HG03460 (cell line): ENCODE data around the gene FHIT.

Source experiments
- ATAC-seq: cut with Tn5 transposase; IDR thresholded peaks from one replicate; pipeline ENCODE4 v1.9.1; 2021; ENCODE audit not compliant: unreplicated experiment

The FHIT gene

DNA sequence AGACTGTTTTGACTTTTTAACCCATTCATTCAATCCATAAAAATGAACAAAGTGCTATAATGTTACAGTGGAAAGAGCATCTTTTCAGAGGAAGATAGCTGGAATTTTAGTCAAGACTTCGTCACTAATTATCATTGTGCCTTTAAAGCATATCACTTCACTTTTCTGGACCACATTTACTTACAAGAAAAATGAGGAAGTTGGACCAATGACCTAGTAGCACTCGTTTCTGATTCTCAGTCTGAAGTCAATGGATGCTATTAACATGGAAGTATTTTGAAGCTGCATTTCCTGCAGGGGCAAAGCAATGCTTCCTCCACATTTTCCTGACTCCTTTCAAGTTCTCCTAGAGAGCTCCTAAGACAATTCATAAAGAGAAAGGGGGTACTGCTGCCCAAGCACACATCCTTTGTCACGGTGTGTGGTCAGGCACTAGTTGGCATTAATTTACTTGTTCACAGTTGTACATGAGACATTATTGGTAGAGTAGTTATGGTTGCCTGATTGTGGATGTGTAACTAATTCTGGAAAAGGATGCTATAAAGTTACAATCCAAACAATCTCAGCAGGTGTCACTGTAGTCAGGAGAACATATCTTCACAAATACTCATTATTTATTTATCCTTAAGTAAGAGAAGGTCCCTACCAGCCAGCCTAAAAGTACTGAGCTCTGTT lies 1049.1 kb downstream of the FHIT start:
- no peak for ATAC-seq

DNA sequence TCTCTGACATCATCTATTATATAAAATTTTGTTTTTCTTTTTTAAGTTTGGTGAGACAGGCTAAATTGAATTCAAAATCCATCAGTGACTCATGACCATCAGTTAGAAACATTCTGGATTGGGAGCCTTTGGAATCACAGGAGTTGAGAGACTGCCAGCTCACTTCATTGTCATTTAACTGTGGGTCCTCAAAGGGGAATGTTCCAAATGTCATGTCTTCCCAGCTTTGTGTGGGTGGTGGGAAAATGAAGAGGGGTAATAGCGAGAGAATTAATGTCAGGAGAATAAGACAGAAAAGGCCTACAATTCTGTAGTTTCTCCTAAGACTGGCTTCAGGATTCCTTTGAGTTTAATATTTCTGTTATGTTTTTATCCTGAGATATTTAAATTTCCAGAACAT lies 1051.9 kb downstream of the FHIT start:
- no peak for ATAC-seq

DNA sequence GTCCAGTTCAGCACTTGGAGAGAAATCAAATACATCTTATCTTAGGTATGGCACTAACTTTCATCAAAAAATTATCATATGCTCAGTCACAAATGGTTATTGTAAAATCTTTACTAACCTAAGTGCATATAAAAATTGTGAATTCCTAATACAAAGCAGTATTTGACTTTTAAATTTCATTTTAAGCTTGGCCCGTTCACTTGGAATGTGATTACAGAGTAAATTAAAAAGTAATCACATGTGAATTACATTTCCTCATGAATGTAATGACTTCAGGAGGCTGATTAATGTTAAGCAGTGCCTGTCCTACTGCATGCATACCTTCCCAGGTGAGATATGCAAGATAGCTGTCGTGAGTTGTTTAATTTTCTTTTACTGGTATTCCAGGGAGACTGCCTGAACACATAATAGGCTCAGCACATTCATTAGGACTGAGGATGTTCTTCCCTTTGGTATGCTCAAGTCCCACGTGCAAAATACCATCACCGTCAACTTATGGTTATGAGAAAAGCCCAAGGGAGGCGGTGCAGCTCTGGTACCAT lies 1053.0 kb downstream of the FHIT start:
- no peak for ATAC-seq

DNA sequence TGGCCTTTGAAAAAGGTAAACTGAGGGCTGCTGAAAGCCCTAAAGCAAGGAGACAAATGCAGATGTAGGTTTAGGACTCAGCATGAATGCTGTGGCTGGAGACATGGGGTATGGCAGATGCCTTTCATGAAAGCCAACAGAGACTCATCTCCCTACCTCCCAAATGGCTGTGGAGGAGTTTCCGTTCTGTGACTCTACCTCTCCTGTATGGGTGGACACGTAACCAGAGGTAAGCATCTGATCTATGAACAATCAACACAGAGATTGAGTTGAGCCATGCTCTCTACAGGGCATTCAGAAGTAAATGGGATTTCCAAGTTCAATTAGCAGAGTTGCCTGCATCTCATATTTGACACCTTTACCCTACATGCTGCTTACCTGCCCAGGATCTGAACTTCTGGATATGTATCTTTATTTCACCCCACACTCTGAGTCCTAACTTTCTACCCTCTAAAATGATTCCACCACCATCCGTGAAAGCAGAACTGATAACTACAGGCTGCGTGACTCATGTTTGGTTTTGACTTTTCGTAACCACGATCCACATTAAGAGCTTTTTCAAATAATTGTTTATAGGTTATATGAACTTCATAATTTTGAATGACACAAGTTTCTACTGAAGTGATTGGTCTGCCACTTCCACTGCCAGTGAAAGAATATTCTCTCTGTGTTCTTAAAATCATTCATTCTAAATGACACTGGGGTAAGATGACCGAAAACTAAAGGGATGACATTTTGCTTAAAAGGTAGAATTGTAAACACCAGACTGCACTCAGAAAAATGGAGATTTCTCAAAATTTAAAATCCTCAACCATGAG lies 1058.7 kb downstream of the FHIT start:
- no peak for ATAC-seq

DNA sequence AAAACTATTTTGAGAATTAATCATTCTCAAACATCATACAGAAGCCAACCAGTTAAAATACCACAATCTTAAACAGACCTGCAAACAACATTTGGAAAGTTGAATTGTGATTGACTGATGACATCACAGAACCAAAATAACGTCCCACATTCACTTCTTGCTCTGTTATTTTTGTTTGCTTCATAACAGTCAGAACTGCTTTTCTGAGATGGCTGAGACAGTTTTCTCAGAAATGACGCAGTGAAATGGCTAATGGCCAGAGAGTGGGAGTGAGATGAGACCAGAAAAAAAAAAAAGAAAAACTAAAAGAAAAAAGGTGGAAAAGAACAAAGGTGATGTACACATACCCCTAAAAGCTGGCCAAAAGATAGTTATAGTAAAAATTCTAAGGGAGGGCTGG lies 1061.2 kb downstream of the FHIT start:
- no peak for ATAC-seq

DNA sequence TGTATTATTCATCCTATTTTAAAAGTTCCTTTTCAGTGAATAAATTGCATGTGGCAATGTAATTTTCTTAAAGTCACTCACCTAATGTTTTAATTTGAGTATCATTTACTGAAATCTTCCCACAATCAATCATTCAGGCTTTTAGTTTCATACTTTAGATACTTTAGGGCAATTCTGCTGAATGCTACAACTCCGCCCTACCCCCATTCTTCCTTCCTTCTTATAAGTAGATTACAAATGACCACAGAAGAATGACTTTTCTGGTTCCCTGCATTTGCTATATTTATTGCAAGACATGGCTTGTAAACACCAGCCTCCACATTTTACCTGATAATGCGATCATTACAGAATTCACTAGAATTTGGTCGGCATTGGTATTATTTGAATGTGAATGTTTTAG lies 1061.9 kb downstream of the FHIT start:
- no peak for ATAC-seq

DNA sequence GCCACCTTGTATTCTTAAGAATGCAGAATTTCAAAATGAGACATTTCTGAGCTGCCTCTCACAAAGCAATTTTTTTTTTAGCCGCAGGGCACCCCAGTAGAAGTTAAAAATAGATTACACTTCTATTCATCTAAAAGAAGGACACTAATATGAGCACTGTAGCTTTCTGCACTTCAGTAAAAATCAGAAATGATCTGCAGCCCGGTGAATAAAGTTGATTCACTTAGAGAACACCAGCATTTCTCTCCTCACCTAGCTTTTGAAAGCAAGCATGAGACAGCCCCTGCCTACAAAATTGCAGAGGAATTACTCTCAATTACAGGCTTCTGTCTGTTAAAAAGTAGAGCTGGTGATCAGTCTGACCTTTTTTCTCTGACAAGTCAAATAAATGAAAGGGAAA lies 1062.4 kb downstream of the FHIT start:
- ATAC-seq, result no peak

DNA sequence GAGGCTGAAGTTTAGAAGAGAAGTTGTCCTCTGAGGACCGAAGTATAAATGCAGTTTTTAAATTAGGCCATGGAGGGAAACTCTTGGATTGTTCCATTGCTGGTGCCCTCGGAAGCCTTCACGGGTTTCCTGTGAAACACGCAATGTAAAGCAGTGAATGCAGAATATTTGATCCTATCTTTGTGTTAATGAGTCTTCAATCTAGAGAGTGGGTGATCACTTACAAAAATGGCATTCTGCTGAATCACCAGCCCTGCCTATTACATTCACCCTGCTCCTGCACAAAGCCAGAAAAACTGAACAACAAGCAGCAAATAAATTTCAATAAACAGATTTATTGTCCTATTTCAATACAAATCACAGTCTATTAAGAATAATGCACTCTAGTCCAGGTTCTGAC lies 1063.9 kb downstream of the FHIT start:
- no peak for ATAC-seq

DNA sequence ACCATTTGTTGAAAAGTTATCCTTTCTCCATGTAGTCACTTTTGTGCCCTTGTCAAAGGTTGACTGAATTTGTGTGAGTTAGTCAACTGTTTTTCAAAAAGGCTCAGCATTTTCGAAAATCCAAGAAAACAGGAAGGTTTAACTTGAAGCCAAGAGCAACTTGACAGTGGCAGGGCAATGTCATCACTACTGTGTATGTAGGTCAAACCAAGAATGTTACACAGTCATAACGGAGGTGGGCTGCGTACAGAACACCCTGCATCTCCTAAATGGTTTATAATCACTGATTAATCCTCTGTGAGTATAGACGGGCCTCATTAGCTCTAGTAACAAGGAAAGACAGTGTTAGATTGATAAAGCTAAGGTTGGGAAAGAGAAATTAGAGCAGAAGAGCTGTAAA lies 1064.9 kb downstream of the FHIT start:
- ATAC-seq, result no peak

DNA sequence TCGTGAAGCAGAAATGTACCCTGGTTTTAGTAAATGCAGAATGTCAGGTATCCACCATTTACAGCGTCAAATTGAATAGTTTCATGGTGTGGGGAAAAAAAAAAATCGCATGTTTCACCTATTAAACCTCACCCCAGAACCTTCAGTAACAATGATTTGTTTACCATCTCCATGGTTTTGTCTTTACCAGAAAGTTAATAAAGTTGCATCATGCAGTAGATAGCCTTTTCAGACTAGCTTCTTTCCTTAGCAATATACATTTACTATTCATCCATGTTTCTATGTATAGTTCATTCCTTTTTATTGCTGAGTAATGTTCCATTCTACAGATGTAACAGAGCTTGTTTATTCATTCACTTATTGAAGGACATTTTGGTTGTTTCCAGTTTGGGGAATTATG lies 1066.1 kb downstream of the FHIT start:
- no peak for ATAC-seq

DNA sequence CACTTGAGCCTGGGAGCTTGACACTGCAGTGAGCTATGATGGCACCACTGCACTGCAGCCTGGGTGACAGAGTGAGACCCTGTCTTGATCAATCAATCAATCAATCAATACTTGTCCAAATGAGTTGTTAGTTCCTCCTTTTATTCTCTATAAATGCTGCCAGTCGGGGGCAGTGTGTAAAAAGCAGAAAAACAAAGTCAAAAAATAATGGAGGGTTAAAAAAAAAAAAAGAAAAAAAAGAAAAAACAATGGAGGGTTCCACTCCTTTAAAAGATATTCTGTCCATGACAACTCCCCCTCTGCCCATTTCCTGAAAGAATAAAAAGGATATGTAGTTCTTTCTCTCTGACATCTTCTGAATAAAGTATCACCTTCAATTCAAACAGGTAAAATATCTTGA lies 1068.6 kb downstream of the FHIT start:
- no peak for ATAC-seq

DNA sequence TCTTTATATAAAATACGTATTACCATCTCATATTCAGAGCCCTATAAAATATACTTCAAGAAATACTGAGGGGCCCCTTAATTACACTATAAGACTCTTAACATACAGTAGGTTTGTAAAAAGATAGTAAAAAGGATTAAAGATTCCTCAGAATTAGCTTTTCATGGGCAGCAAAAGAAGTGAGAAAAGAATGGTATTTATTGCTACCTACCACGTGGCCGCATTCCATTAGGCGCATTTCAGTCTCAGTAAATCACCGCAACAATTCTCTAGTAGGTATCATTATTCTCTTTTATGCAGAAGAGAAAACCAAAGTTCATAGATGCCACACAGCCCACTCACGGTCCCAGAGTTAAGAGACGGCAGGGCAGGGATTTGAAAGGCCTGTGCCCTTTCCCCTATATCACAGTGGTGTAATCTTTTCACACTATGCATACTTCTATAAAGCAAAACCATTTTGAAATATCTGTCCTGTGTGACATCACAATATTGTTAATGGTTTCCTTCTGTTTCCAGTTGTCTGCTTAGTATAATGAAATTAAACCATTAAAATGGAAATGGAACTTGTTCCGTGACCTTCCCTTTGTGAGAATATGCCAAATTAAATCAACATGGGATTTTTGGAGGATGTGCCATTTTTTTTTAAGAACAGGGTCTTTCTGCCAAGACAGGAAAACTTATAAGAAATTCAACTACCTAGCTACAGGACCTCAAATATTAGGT lies 1072.2 kb downstream of the FHIT start:
- ATAC-seq, result no peak

DNA sequence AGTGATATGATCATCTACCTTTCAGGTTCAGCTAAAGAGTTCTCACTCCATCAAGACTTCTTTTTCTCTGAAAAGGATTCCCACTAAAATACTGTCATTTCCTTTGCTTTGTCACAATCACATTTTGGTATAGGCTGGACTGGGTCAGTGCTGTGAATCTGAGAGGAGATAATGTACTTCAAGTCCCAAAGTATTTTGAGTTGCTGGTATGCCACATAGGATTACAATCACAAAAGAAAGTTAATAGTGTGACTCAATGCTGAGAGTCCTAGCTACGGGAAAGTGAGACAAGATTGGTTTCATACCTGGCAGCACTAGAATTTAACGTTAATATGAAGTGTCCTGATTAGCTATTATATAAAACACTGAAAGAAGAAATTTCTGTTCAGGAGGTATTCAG lies 1073.5 kb downstream of the FHIT start:
- no peak for ATAC-seq

DNA sequence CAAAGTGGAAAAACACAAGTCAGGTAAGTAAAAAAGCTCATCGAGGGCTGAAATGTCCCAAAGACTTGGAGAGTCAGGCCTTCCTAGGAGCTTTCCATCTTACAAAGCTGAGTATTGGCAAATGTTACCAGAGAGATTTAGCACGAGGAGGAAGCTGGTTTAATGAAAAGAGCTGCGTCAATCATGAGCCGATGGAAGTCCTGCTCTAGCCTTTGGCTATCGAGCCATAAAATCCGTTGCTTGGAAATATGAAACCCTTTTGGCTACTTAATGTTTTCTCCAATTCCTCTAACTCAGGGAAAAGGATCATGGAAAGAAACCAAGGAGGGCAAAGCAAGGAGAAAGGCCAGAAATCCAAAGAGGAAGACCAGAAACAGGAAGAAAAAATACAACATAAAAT lies 1074.6 kb downstream of the FHIT start:
- ATAC-seq, result no peak

DNA sequence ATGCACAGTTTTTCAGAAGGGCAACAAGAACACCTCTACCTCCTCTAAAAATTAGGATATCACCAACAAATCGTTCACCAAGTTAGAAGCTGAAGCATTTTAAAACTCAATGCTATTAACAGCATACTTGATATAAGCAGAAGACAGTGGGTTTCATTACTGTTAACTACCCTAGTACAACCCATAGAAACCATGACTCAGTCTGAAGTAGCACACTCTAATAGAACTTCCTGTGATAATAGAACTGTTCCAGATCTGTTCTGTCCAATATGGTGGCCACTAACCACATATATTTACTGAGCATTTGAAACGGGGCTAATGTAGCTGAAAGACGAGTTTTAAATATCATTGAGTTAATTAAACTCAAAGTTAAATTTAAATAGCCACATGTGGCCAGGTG lies 1075.6 kb downstream of the FHIT start:
- ATAC-seq, result no peak

DNA sequence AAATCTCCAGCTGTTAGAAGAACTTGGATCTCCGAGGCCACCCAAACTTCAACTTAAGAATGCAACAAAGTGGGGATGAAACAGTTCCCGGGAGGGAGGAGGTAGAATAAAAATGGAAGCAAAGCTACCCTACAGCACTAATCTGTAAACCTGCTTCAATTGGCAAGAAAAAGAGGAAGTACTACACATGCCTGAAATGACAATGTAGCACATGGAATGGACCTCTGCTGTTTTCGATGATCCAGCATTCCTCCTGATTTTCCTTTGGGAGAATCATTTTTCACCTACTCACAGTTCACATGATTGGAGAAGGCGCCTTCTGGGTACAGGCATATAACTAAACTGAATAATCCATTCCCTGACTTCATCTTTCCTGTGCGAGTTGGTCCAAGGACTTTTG lies 1081.5 kb downstream of the FHIT start:
- ATAC-seq, result no peak

DNA sequence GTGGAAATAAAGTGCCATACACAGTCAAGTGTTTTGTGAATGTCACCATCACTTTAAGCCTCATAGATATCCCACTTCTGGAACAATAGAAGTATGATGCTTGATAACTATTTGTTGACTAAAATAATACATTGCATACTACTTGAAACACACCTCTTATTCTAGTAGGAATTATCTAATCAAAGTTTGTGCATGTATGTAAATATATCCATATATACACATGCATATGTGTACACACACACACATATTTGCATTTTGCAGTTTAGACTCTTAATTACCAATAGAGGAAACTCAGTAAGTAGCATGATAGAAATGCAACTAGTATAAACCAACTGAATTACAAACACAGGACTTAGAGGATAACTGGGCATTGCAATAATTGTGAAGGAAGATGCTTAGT lies 1084.1 kb downstream of the FHIT start:
- ATAC-seq, result no peak

DNA sequence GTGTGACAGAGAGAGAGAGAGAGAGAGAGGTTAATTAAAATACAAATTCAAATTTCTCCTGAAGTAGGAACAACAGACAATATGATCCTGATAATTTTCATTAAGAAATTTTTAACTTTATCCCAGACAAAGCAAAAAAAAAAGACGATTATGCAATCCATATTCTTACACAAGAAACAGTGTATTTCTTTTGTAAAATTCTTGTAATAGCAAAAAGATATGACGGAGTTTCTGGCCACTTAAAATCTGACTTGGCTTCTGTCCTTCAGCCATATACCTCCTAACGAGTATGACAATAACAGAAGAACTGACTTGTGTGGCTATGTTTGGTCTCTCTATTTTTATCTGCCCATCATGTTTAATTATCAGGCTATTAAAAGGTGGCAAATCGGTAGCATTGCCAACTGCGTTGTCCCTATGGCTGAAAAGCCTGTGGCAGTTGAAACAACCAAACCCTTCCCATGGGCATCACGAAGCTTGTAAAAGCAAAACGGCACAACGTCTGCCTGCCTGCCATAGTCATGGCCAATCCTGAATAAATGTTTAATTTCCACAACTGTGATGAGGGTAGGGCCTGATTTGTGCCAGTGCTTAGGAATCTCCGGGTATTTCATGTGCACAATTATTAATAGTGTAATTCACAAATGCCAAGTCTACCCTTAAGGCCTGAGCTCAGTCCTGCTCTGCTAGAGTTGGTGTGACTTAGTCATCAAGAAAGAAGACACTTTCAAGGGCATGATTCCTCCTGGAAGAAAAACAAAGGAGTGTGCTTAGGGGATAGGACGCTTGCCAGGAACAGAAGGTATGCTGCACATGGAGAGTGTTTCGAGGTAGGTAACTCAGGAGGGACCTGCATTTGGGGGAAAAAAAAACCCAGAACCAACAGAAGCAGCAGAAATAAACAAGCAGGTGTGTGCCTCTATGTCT lies 1090.2 kb downstream of the FHIT start:
- no peak for ATAC-seq

DNA sequence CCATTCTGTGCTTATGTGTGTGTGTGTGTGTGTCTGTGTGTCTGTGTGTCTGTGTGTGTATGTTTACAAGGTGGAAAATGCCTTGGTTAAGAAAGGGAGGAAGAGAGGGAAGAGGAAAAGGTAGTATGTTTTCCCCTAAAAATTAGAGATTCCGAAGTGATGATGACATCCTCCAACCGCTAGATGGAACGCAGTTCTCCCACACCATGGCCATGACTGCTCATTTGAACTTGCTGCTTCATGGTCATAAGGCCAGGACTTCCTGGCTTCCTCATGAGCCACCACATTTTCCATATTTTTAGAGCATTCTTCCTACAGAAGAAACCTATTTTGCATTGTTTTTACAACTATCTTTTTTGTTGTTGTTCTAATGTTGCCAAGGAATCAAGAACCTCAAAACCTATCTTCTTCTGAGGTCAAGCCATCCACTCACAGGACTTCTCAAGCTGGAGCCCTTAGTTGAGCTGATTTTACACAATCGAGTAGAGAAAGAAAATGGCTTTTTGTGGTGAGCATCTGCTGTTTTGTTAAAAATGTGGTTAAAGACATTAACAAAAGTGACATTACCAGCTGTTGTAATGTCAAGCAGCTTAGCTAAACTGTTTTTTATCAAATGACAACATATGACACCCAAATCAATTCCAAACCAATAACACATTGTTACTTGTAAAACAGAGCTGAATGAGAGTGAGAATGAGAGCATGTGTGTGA lies 1091.0 kb downstream of the FHIT start:
- ATAC-seq, result no peak

DNA sequence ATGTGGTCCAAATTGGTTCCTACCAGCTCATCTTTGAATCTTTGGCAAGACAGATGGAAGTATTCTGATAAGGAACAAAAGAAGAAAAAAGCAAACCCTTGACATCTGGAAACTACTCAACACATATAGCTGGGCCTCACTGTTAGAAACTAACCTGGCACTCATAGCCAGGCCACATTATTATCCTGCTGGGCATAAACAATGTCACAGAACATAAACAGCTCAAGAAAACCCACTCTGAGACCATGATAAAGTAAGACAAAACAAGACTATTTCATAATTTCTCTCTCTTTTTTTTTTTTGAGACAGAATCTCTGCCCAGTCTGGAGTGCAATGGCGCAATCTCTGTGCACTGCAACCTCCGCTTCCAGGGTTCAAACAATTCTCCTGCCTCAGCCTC lies 1093.2 kb downstream of the FHIT start:
- no peak for ATAC-seq
